ENCODE measurements around the gene GABRP.

The GABRP gene

DNA sequence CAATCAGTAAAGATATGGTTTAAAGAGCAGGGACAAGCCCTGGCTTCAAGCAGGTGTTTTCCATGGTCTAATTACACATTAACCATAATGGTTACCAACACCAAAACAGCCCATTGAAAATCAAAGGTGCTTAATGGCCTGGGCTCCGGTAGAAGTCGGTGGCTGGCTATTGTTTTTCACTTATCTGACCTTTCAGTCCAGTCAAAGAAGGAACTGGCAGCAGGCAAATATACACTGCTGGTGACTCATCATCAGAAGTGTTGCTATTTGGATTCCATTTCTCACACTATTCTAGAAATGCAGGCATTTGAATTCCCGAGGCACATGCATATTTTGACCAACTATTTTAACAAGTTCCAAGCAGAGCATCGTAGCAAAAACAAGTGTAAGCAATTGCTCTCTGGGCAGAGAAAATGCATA, 26.3 kb upstream of the GABRP start:
- Histone ChIP-seq H3K27me3 (ENCODE audit: insufficient read depth, poor library complexity, severe bottlenecking) (no peaks in the 10 kb centered on the region), H3K27ac (replicated peaks) (no peak overlapping the region), H3K4me3 (replicated peaks; ENCODE audit: insufficient read depth, low read length) (no peak overlapping the region)
- TF ChIP-seq SPI1 (IDR thresholded peaks at IDR 0.05; ENCODE audit: borderline replicate concordance, low read depth): no peak
- no peak for TF ChIP-seq POLR2AphosphoS5 (IDR thresholded peaks at IDR 0.05; ENCODE audit: low read depth)
- TF ChIP-seq GABPA (IDR thresholded peaks at IDR 0.05; ENCODE audit: low read depth): no peak
- TF ChIP-seq, protein P1, sequence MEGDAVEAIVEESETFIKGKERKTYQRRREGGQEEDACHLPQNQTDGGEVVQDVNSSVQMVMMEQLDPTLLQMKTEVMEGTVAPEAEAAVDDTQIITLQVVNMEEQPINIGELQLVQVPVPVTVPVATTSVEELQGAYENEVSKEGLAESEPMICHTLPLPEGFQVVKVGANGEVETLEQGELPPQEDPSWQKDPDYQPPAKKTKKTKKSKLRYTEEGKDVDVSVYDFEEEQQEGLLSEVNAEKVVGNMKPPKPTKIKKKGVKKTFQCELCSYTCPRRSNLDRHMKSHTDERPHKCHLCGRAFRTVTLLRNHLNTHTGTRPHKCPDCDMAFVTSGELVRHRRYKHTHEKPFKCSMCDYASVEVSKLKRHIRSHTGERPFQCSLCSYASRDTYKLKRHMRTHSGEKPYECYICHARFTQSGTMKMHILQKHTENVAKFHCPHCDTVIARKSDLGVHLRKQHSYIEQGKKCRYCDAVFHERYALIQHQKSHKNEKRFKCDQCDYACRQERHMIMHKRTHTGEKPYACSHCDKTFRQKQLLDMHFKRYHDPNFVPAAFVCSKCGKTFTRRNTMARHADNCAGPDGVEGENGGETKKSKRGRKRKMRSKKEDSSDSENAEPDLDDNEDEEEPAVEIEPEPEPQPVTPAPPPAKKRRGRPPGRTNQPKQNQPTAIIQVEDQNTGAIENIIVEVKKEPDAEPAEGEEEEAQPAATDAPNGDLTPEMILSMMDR (IDR thresholded peaks at IDR 0.05; ENCODE audit: insufficient read depth, low read length): no peak
- TF ChIP-seq REST (IDR thresholded peaks at IDR 0.05; ENCODE audit: insufficient replicate concordance, low read depth): no peak
- DNase-seq (ENCODE audit: low read depth in 1 of 2, low spot score in 1 of 2): no peak

GRCh38 chr5:170757669-170758068, 25.9 kb upstream of the GABRP start:
- Histone ChIP-seq H3K27ac (replicated peaks) (no peak overlapping the region), H3K27me3 (ENCODE audit: insufficient read depth, poor library complexity, severe bottlenecking) (no peaks in the 10 kb centered on the region), H3K4me3 (replicated peaks; ENCODE audit: insufficient read depth, low read length) (no peak overlapping the region)
- DNase-seq (ENCODE audit: low read depth in 1 of 2, low spot score in 1 of 2): no peak
- TF ChIP-seq POLR2AphosphoS5 (IDR thresholded peaks at IDR 0.05; ENCODE audit: low read depth) (no peak), GABPA (IDR thresholded peaks at IDR 0.05; ENCODE audit: low read depth) (no peak), REST (IDR thresholded peaks at IDR 0.05; ENCODE audit: insufficient replicate concordance, low read depth) (no peak), SPI1 (IDR thresholded peaks at IDR 0.05; ENCODE audit: borderline replicate concordance, low read depth) (no peak)
- TF ChIP-seq, protein P1 (IDR thresholded peaks at IDR 0.05; ENCODE audit: insufficient read depth, low read length): no peak

DNA sequence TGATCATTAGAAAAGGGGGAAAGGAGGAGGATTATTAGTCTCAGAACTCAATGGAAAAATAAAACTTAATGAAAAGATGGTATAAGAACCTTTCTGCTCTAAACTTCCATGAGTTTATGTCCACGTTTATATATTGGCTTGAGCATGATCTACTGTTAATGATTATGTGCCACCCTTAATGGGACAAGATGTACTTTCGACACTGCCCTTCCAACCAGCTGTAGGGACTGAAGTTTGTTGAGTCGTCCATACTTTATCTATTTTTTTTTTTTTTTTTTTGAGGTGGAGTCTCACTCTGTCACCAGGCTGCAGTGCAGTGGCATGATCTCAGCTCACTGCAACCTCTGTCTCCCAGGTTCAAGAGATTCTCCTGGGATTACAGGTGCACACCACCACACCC, 25.0 kb upstream of the GABRP start:
- Histone ChIP-seq H3K27ac (replicated peaks) (no peak overlapping the region), H3K27me3 (ENCODE audit: insufficient read depth, poor library complexity, severe bottlenecking) (no peaks in the 10 kb centered on the region), H3K4me3 (replicated peaks; ENCODE audit: insufficient read depth, low read length) (no peak overlapping the region)
- TF ChIP-seq, protein P1 (IDR thresholded peaks at IDR 0.05; ENCODE audit: insufficient read depth, low read length): no peak
- TF ChIP-seq GABPA (IDR thresholded peaks at IDR 0.05; ENCODE audit: low read depth) (no peak), SPI1 (IDR thresholded peaks at IDR 0.05; ENCODE audit: borderline replicate concordance, low read depth) (no peak), POLR2AphosphoS5 (IDR thresholded peaks at IDR 0.05; ENCODE audit: low read depth) (no peak), REST (IDR thresholded peaks at IDR 0.05; ENCODE audit: insufficient replicate concordance, low read depth) (no peak)
- DNase-seq (ENCODE audit: low read depth in 1 of 2, low spot score in 1 of 2): no peak
